Measurements from ENCODE around the gene EFCAB10.
A peak's percentile ranks its signal among the peaks of the same experiment; 100 is the strongest.
"Not testable (repeated sequence)": the region's sequence is repeated elsewhere in the genome, so short reads cannot be mapped to it uniquely, and the experiment has no call there.

Gene EFCAB10

DNA sequence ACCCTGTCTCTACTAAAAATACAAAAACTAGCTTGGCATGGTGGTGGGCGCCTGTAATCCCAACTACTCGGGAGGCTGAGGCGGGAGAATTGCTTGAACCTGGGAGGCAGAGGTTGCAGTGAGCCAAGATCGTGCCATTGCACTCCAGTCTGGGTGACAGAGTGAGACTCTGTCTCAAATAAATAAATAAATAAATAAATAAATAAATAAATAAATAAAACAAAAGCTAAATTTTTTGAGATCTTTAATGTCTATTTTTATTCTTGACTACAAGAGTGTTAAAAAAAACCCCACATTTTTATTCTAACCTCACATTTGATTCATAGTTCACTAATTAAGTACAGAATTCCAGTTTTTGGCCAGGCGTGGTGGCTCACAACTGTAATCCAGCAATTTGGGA is 53.6 kb downstream of the EFCAB10 start:
- not testable (repeated sequence) for DNase-seq

- DNase-seq = no peak
These were observed 56.5 kb downstream of the EFCAB10 start for GRCh38 chr7:105524840-105525239.

DNA sequence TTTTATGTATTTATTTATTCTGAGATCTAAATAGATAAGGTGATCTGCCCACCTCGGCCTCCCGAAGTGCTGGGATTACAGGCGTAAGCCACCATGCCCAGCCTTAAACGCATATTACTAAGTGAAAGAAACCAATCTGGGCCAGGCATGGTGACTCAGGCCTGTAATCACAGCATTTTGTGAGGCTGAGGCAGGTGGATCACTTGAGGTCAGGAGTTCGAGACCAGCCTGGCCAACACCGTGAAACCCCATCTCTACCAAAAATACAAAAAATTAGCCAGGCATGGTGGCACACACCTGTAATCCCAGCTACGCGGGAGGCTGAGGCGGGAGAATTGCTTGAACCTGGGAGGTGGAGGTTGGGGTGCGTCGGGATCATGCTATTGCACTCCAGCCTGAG is 56.9 kb downstream of the EFCAB10 start:
- not testable (repeated sequence) for DNase-seq

- DNase-seq = peak; percentile 84
These were observed 59.4 kb downstream of the EFCAB10 start, which contains the start of gene PUS7 for GRCh38 chr7:105521717-105522463. Gene PUS7, minus strand, starts transcription at chr7:105522271. Its CDS starts 13,759 bp downstream, at chr7:105508512.

DNA sequence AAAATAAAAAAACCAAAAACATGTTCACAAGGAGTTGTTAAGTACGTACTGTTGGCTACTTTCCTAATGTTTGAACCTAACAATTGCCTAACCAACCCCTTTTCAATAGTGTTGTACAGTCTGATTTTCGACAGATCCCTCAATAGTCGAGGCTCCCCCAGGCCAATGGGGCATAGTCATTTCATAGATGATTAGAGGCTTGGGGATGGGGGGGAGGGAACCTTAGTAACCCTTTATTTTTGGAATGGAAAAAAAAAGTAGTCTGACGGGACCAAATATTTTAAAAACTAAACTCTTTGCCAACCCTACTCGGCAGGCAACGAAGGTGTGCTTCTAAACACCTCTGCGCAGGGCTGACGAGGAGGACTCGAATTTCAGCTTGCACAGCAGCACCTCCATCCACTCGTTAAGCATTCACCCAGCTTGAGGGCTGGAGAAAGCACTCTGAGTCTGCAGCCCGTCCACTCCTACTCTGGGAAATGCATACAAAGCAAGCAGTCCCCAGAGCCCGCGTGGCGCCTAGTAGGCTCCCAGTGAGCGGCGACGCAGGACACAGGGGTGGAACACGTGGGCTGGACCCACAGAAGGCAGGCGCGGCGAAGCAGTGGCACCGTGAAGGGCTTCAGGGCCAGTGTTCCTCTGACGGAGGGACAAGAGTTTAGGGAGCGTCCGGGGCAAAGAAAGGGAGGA is 60.1 kb downstream of the EFCAB10 start:
- DNase-seq = peak; percentile 71

GRCh38 chr7:105520620-105521019 is 60.7 kb downstream of the EFCAB10 start:
- not testable (repeated sequence) for DNase-seq

DNA sequence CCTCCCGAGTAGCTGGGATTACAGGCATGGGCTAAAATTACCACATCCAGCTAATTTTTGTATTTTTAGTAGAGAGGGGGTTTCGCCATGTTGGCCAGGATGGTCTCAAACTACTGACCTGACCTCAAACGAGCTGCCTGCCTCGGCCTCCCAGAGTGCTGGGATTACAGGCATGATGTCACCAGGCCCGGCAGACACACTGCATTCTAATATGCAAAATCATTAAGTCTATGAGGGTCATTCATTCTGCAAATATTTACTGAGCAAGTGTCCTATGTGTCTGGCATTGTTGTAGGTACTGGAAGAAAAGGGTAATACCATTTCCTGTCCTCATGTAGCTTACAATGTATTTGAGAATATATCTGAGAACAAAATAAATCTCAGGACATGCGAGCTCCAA is 61.9 kb downstream of the EFCAB10 start:
- no peak for DNase-seq

- not testable (repeated sequence) for DNase-seq
These were observed 65.7 kb downstream of the EFCAB10 start for GRCh38 chr7:105515610-105516009.

Data from NCI-H1105 (cell line).